WI38 (cell line): ENCODE measurements around the gene MEGF10.
A peak's percentile ranks its signal among the peaks of the same experiment; 100 is the strongest.

ENCODE experiments used
- H3K4me3 ChIP-seq: 2 replicates; pipeline ENCODE4 v1.5.1; 2011; ENCODE audit warnings: low read depth, mild to moderate bottlenecking, control low read depth, low read length
- TF ChIP-seq, protein P1 (sequence below): IDR thresholded peaks from 2 replicates; pipeline ENCODE4 v1.5.1; 2012; ENCODE audit warnings: low read depth, mild to moderate bottlenecking, control low read depth, low read length

MEGF10 gene

DNA sequence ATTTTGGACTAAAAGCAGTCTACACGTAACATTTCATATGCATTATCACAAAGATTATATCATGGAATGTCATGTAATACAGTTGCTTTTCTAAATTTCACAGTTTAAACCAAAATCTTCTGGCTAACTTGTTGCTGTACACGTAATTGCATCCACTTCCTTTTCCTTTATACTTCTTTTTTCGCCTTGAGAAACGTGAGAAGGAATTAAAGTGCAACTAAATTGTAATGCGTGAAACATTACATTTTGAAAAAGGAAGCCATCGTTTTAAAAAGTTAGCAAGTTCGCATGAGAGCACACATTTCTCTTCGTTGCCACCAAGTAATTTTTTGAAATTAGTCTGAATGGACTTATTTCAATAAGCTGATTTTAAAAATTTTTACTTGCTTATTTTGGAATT is 80.0 kb downstream of the MEGF10 start:
- H3K4me3 ChIP-seq = no peak overlapping the region
- TF ChIP-seq, protein P1, sequence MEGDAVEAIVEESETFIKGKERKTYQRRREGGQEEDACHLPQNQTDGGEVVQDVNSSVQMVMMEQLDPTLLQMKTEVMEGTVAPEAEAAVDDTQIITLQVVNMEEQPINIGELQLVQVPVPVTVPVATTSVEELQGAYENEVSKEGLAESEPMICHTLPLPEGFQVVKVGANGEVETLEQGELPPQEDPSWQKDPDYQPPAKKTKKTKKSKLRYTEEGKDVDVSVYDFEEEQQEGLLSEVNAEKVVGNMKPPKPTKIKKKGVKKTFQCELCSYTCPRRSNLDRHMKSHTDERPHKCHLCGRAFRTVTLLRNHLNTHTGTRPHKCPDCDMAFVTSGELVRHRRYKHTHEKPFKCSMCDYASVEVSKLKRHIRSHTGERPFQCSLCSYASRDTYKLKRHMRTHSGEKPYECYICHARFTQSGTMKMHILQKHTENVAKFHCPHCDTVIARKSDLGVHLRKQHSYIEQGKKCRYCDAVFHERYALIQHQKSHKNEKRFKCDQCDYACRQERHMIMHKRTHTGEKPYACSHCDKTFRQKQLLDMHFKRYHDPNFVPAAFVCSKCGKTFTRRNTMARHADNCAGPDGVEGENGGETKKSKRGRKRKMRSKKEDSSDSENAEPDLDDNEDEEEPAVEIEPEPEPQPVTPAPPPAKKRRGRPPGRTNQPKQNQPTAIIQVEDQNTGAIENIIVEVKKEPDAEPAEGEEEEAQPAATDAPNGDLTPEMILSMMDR = no peak

DNA sequence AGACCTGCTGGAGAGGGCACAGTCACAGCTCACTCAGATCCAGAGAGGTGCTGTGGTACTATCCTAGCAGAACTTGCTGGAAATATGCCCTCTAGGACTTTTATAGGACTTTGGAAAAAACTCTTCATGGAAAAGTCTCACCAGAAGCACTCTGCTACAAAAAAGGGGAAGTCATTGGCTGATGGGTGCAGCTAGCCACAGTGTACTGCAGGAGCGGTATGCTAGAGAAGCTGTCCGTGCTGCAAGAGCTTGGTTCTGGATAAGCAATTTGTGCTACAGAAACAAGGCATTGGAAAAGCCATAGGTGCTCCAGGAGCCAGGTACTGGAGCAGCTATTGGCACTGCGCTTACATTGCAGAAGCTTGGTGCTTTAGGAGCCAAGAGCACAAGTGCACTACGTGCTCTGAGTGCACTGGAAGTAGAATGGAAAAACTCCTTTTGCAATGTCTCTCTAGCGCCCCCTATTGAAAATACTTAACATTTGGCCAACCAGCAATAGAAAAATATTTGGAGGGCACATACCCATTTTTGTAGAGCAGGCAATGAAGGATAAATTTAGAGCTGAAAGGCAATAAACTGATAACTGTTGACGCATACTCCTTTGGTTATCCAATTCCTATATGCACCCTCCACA is 83.4 kb downstream of the MEGF10 start:
- TF ChIP-seq, protein P1 = peak; percentile 22; the same call in 1 of the 2 replicates
- no peak overlapping the region for H3K4me3 ChIP-seq

DNA sequence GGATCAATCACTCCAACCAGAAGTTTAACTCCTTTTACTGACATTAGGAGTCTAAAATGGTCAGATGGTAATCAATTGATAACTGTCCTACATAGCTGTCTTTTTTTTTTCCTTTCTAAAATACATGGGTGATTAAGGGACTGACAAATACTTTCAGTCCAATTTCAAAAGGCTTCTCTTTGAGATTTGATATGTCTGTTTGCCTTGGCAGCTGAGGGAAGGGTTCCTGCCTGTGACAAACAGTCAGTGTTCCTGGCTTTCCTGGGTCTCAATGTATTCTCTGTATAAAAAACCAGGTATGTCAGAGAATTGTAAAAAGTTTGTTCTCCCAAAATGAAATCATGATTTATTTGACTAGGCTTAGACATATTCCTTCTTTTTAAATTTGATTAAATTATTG is 84.5 kb downstream of the MEGF10 start:
- H3K4me3 ChIP-seq = no peak overlapping the region
- TF ChIP-seq, protein P1 = no peak

DNA sequence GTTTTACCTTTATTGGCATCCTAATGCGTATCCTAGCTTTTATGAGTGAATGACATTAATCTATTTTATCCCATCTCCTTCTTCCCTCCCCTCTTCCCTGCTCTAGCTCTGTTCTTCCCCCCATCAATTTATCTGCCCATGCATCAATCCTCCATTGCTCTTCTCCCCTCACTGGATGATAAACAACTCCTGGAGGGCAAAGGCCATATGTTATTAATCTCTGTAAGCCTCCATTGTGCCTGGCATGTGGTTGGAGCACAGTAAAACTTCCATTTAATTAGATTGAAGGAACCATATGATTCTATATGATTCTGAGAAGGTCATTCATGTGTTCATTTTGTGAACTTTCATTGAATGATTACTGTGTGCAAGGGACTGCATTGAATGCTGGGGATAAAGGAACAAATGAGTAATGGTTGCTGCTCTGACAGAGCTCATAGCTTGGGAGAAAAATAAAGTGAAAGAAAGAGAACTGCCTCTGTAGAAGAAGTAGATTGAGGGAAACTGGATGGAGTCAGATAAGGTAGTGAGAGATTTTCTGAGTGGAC is 85.0 kb downstream of the MEGF10 start:
- TF ChIP-seq, protein P1 = no peak

DNA sequence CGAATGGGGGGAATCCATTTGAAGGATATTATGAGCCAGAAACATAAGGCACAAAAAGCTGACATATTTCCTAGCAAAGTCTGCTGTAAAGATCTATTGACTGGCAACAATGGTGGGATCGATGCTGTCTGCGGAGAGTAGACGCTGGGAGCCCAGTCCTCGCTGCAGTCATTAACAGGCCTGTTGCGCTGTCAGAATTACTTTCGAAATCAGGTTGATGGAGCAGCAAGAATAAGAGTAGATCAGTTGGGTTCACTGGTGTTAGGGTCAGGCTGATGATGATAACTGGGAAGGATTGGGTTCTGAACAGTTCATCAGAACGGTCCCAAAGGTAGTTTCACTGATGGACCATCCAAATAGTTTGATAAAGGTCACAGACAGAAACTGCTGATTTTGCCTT is 87.1 kb downstream of the MEGF10 start:
- TF ChIP-seq, protein P1 = no peak
- H3K4me3 ChIP-seq = peak overlapping the region; percentile 33

More for the DNA sequence above, 85.0 kb downstream of the MEGF10 start:
- H3K4me3 ChIP-seq = no peak overlapping the region

DNA sequence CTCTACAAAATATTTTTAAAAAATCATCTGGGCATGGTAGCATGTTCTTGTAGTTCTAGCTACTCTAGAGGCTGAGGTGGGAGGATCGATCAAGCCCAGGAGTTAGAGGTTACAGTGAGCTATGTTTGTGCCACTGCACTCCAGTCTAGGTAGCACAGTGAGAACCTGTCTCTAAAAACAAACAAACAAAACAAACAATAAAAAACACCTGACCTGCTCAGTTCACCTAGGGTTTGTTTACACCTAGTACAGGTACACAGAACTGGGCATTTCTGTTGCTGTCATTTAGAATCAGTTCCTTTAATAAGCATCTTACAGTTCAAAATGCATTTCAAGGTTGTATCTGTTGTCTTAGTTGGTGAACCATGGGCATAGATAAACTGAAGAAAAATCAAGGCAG is 95.3 kb downstream of the MEGF10 start:
- H3K4me3 ChIP-seq = no peak overlapping the region
- TF ChIP-seq, protein P1 = no peak

DNA sequence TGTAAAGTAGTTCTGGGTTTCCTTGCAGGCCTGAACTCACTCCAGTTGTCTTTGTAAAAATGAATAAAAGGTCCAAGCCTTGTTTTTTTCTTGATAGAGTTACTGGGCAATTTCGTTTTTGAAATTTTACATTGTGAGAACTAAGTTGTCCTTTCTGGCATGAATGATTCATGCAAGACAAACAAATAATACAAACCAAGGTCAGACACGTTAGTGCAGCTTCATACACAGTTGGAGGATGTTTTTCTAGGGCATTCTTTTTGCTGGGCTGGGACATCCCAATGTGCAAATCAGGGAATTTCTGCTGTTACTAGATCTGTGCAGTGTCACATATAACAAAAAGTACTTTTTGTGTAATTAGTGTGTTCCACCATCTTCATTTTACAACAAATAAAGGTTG is 96.0 kb downstream of the MEGF10 start:
- no peak overlapping the region for H3K4me3 ChIP-seq
- TF ChIP-seq, protein P1 = no peak
